ENCODE data around the gene MLXIPL. TPM values are rescaled to one million over a fixed set of nuclear protein-coding genes. Genes with fewer than 3 reads are reported as not detected.
"Not testable (repeated sequence)": the region's sequence is repeated elsewhere in the genome, so short reads cannot be mapped to it uniquely, and the experiment has no call there.

MLXIPL gene
- total and polyA plus RNA-seq, 5 donors from 2014 or later: not detected

DNA sequence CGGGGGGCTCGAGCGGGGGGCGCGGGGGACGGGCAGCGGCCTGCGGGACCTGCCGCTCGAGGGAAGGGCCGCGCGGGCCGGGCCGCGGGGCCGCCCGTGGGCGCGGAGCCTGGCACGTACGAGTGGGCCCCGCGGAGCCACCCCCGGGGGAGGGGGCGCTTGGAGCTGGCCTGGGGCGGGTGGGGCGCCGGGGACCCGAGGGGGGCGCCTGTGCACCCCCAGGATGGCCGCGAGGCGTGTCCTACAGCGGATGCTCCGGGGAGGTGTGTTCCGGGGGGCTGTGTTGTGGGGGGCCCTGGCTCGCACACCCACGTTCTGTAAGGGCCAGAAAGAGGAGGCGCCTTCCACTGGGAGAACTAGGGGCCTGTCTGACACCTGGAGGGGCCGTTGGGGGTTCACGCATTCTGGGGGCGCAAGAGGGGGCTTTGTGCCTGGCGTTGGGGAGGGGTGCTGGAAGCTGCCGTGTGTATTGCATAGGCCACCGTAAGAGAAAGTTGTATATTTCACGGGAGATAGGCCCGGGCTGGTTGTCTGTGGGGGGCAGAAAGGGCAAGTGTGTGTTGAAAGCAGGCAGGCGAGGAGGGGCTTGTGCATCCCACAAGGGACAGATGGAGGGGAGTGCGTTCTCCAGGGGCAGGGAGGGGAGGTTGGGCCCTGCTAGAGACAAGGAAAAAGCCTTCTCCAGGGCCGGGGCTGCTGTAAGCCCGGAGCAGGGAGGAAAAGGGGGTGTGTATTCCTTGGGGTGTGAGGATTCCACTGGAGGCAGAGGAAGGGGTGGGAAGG lies 44.0 kb upstream of the MLXIPL start:
- peaks cover 0 to 7% (median 1%) of the 10 kb centered on the region in 7 donors for H3K9me3 Mint-ChIP-seq
- H3K27ac Mint-ChIP-seq: peak overlapping the region in 1 of 3 donors; percentile 68
- no peak for ATAC-seq (ENCODE audit: low read depth in 2 of 2)
- H3K4me1 ChIP-seq (ENCODE audit: control insufficient read depth, insufficient read depth, low read length, poor library complexity, severe bottlenecking): peaks cover 13% of the 10 kb centered on the region
- H3K4me1 Mint-ChIP-seq: peaks cover 0 to 8% (median 2%) of the 10 kb centered on the region in 4 donors
- H3K36me3 ChIP-seq (ENCODE audit: control insufficient read depth, insufficient read depth, low read length): no peaks in the 10 kb centered on the region
- peak overlapping the region; percentile 63 to 79 (median 74) for H3K4me3 Mint-ChIP-seq
- no peaks in the 10 kb centered on the region for H3K36me3 Mint-ChIP-seq
- H3K27me3 ChIP-seq (ENCODE audit: control insufficient read depth, insufficient read depth, low read length): peaks cover 3% of the 10 kb centered on the region
- H3K27me3 Mint-ChIP-seq: peaks cover 32% of the 10 kb centered on the region
- H3K27ac ChIP-seq (ENCODE audit: insufficient read depth, low read length, poor library complexity, severe bottlenecking): no peak overlapping the region
- H3K9me3 ChIP-seq (ENCODE audit: control insufficient read depth in 2 of 2, low read length in 2 of 2): no peaks in the 10 kb centered on the region
- DNase-seq: no peak
- no peak overlapping the region for H3K4me3 ChIP-seq (ENCODE audit: low read depth, low read length)

DNA sequence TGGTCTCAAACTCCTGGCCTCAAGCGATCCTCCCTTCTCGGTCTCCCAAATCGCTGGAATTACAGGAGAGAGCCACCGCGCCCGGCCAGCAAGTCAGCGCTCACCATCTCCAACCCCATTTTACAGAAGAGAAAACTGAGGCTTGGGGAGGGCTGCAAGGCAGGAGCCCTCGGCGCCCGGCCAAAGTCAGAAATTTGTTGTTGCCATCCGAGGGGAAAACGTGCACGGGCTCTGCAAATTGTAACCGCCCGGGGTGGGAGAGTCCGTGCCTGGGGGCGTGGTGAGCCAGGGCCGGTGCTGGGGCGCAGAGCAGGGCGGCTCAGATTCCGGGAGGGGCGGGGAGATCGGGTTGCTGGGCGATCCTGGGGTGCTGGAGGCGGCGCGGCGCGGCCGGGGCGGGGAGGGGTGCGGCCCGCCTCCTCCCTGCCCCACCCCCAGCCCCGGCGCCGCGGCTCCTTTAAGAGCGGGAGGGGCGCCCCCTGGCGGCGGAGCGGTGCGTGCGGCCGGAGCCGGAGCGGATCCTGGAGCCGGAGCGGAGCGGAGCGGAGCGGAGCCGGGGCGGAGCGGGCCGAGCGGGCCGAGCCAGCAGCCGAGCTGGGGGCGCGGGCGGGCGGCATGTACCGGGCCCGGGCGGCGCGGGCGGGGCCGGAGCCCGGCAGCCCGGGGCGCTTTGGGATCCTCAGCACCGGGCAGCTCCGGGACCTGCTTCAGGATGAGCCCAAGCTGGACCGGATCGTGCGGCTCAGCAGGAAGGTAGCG lies 43.2 kb upstream of the MLXIPL start, which contains the start of gene VPS37D:
Gene VPS37D, plus strand, starts transcription at position 488 of the 759 bp plus-strand sequence. Its CDS starts 128 bp downstream, at position 616.
- peaks cover 6% of the 10 kb centered on the region for H3K27me3 ChIP-seq (ENCODE audit: control insufficient read depth, insufficient read depth, low read length)
- H3K9me3 ChIP-seq (ENCODE audit: control insufficient read depth in 2 of 2, low read length in 2 of 2): no peaks in the 10 kb centered on the region
- H3K27ac Mint-ChIP-seq: peak within 1 kb of the TSS in 1 of 3 donors; percentile 68
- H3K4me3 ChIP-seq (ENCODE audit: low read depth, low read length): no peak within 1 kb of the TSS
- peaks cover 0 to 8% (median 2%) of the 10 kb centered on the region in 4 donors for H3K4me1 Mint-ChIP-seq
- peak within 1 kb of the TSS; percentile 75 to 83 (median 80) for H3K4me3 Mint-ChIP-seq
- H3K9me3 Mint-ChIP-seq: peaks cover 0 to 12% (median 6%) of the 10 kb centered on the region in 7 donors
- peak; percentile 88 to 93 (median 91) for DNase-seq
- no peak within 1 kb of the TSS for H3K27ac ChIP-seq (ENCODE audit: insufficient read depth, low read length, poor library complexity, severe bottlenecking)
- ATAC-seq (ENCODE audit: low read depth in 2 of 2): peak; percentile 93 to 94
- peaks cover 13% of the 10 kb centered on the region for H3K4me1 ChIP-seq (ENCODE audit: control insufficient read depth, insufficient read depth, low read length, poor library complexity, severe bottlenecking)
- peaks cover 39% of the 10 kb centered on the region for H3K27me3 Mint-ChIP-seq
- H3K36me3 Mint-ChIP-seq: no peaks in the 10 kb centered on the region
- no peaks in the 10 kb centered on the region for H3K36me3 ChIP-seq (ENCODE audit: control insufficient read depth, insufficient read depth, low read length)

DNA sequence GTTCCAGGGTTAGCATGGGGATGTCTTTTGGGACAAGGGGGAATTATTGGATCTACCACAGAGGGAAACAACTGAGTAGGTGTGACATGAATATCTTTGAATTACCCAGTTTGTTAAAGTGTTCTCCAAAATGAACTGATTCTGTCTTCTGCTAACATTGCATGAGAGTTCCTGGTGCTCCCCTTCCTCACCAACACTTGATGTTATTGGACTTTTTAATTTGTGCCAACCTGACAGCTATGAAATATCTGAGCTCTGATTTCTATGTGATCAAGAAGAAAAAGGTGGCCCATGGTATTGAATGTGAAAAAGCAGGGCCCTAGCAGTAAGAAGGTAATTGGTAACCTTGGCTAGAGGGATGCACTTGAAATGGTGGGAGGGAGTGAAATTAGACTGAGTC lies 38.7 kb upstream of the MLXIPL start:
- Mint-ChIP-seq H3K4me1 (peaks cover 0 to 2% (median 0%) of the 10 kb centered on the region in 4 donors), H3K27me3 (peaks cover 55% of the 10 kb centered on the region)

DNA sequence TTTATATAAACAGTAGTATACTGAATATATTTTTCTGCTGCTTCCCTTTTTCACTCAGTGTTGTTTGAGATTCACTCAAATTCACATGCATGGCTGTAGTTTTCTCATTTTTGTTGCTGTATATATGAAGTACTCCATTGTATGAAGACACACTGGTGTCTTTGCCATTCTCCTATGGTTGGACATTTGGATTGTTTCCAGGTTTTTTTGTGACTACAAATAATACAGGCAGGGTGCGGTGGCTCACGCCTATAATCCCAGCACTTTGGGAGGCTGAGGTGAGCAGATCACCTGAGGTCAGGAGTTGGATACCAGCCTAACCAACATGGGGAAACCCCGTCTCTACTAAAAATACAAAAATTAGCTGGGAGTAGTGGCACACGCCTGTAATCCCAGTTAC lies 36.3 kb upstream of the MLXIPL start:
- H3K9me3 Mint-ChIP-seq: peaks cover 0 to 12% (median 5%) of the 10 kb centered on the region in 7 donors

More for the DNA sequence above, 38.7 kb upstream of the MLXIPL start:
- H3K36me3 ChIP-seq (ENCODE audit: control insufficient read depth, insufficient read depth, low read length): no peaks in the 10 kb centered on the region
- H3K4me1 ChIP-seq (ENCODE audit: control insufficient read depth, insufficient read depth, low read length, poor library complexity, severe bottlenecking): peaks cover 6% of the 10 kb centered on the region
- peak overlapping the region in 1 of 4 donors; percentile 62 for H3K4me3 Mint-ChIP-seq
- H3K27me3 ChIP-seq (ENCODE audit: control insufficient read depth, insufficient read depth, low read length): peaks cover 6% of the 10 kb centered on the region
- no peak for DNase-seq
- H3K36me3 Mint-ChIP-seq: no peaks in the 10 kb centered on the region
- peak overlapping the region in 2 of 3 donors; percentile 11 to 58 for H3K27ac Mint-ChIP-seq
- peaks cover 0 to 12% (median 6%) of the 10 kb centered on the region in 7 donors for H3K9me3 Mint-ChIP-seq
- H3K27ac ChIP-seq (ENCODE audit: insufficient read depth, low read length, poor library complexity, severe bottlenecking): no peak overlapping the region
- no peak overlapping the region for H3K4me3 ChIP-seq (ENCODE audit: low read depth, low read length)
- H3K9me3 ChIP-seq (ENCODE audit: control insufficient read depth in 2 of 2, low read length in 2 of 2): no peaks in the 10 kb centered on the region
- no peak for ATAC-seq (ENCODE audit: low read depth in 2 of 2)

DNA sequence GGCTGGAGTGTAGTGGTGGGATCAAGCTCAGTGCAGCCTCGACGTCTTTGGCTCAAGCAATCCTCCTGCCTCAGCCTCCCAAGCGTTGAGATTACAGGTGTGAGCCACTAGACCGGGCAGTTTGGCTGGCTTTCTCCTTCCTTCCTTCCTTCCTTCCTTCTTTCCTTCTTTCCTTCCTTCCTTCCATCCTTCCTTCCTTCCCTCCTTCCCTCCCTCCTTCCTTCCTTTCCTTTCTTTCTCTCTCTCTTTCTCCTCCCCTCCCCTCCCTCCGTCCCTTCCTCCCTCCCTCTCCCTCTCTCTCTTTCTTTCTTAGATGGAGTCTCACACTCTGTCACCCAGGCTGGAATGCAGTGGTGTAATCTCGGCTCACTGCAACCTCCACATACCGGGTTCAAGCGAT lies 35.7 kb upstream of the MLXIPL start:
- Histone ChIP-seq H3K36me3 (ENCODE audit: control insufficient read depth, insufficient read depth, low read length) (no peaks in the 10 kb centered on the region), H3K27me3 (ENCODE audit: control insufficient read depth, insufficient read depth, low read length) (peaks cover 3% of the 10 kb centered on the region), H3K27ac (ENCODE audit: insufficient read depth, low read length, poor library complexity, severe bottlenecking) (no peak overlapping the region), H3K9me3 (ENCODE audit: control insufficient read depth in 2 of 2, low read length in 2 of 2) (no peaks in the 10 kb centered on the region), H3K4me3 (ENCODE audit: low read depth, low read length) (no peak overlapping the region), H3K4me1 (ENCODE audit: control insufficient read depth, insufficient read depth, low read length, poor library complexity, severe bottlenecking) (no peaks in the 10 kb centered on the region)
- Mint-ChIP-seq H3K4me1 (no peaks in the 10 kb centered on the region), H3K4me3 (no peak overlapping the region), H3K9me3 (peaks cover 0 to 12% (median 5%) of the 10 kb centered on the region in 7 donors), H3K27me3 (peaks cover 48% of the 10 kb centered on the region), H3K27ac (no peak overlapping the region), H3K36me3 (no peaks in the 10 kb centered on the region)
- ATAC-seq (ENCODE audit: low read depth in 2 of 2): no peak
- no peak for DNase-seq

More for the DNA sequence above, 36.3 kb upstream of the MLXIPL start:
- not testable (repeated sequence) for H3K4me1 ChIP-seq (ENCODE audit: control insufficient read depth, insufficient read depth, low read length, poor library complexity, severe bottlenecking); H3K36me3 ChIP-seq (ENCODE audit: control insufficient read depth, insufficient read depth, low read length); H3K4me3 Mint-ChIP-seq; H3K4me1 Mint-ChIP-seq; H3K9me3 ChIP-seq (ENCODE audit: control insufficient read depth in 2 of 2, low read length in 2 of 2); H3K27ac ChIP-seq (ENCODE audit: insufficient read depth, low read length, poor library complexity, severe bottlenecking); H3K36me3 Mint-ChIP-seq; H3K4me3 ChIP-seq (ENCODE audit: low read depth, low read length); DNase-seq; ATAC-seq (ENCODE audit: low read depth in 2 of 2); H3K27ac Mint-ChIP-seq; H3K27me3 ChIP-seq (ENCODE audit: control insufficient read depth, insufficient read depth, low read length)
- H3K27me3 Mint-ChIP-seq: peaks cover 48% of the 10 kb centered on the region

DNA sequence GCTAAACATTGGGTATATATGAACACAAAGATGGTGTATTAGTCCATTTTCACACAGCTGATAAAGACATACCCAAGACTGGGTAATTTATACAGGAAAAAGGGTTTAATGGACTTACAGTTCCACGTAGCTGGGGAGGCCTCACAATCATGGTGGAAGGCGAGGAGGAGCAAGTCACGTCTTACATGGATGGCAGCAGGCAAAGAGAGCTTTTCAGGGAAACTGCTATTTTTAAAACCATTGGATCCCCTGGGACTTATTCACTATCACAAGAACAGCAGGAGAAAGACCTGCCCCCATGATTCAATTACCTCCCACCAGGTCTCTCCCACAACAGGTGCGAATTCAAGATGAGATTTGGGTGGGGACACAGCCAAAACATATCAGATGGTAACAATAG lies 31.0 kb upstream of the MLXIPL start:
- H3K4me3 Mint-ChIP-seq; H3K9me3 ChIP-seq (ENCODE audit: control insufficient read depth in 2 of 2, low read length in 2 of 2); H3K36me3 Mint-ChIP-seq; DNase-seq; H3K4me3 ChIP-seq (ENCODE audit: low read depth, low read length); H3K9me3 Mint-ChIP-seq; H3K27ac Mint-ChIP-seq; H3K36me3 ChIP-seq (ENCODE audit: control insufficient read depth, insufficient read depth, low read length); H3K27me3 ChIP-seq (ENCODE audit: control insufficient read depth, insufficient read depth, low read length); ATAC-seq (ENCODE audit: low read depth in 2 of 2); H3K27ac ChIP-seq (ENCODE audit: insufficient read depth, low read length, poor library complexity, severe bottlenecking); H3K4me1 ChIP-seq (ENCODE audit: control insufficient read depth, insufficient read depth, low read length, poor library complexity, severe bottlenecking); H3K4me1 Mint-ChIP-seq: not testable (repeated sequence)
- peaks cover 34% of the 10 kb centered on the region for H3K27me3 Mint-ChIP-seq

DNA sequence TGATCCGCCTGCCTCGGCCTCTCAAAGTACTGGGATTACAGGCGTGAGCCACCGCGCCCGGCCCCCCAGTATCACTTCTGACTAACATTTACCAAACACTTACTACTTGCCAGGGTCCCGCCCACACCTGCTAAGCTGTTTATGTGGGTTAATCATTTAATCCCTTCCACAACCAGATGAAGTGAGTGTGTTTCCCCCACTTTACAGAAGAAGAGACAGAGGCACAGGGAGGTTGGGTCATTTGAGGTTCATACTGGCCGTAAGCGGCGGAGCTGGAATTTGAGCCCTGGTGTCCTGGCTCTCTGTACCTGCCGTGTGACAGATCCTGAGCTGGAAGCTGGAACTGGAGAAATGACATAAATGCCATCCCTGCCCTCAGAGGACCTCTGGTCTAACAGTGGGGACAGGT lies 28.2 kb upstream of the MLXIPL start:
- Mint-ChIP-seq H3K27ac (peak overlapping the region in 1 of 3 donors; percentile 60), H3K36me3 (no peaks in the 10 kb centered on the region), H3K9me3 (no peaks in the 10 kb centered on the region), H3K4me3 (no peak overlapping the region), H3K4me1 (peaks cover 0 to 8% (median 0%) of the 10 kb centered on the region in 4 donors), H3K27me3 (peaks cover 45% of the 10 kb centered on the region)
- H3K27ac ChIP-seq (ENCODE audit: insufficient read depth, low read length, poor library complexity, severe bottlenecking): no peak overlapping the region
- H3K4me3 ChIP-seq (ENCODE audit: low read depth, low read length): no peak overlapping the region
- H3K27me3 ChIP-seq (ENCODE audit: control insufficient read depth, insufficient read depth, low read length): peaks cover 9% of the 10 kb centered on the region
- H3K9me3 ChIP-seq (ENCODE audit: control insufficient read depth in 2 of 2, low read length in 2 of 2): no peaks in the 10 kb centered on the region
- H3K36me3 ChIP-seq (ENCODE audit: control insufficient read depth, insufficient read depth, low read length): no peaks in the 10 kb centered on the region
- DNase-seq (no peak), ATAC-seq (ENCODE audit: low read depth in 2 of 2) (no peak)
- peaks cover 5% of the 10 kb centered on the region for H3K4me1 ChIP-seq (ENCODE audit: control insufficient read depth, insufficient read depth, low read length, poor library complexity, severe bottlenecking)
